ENCODE data around the gene NFKBIA.

NFKBIA gene

DNA sequence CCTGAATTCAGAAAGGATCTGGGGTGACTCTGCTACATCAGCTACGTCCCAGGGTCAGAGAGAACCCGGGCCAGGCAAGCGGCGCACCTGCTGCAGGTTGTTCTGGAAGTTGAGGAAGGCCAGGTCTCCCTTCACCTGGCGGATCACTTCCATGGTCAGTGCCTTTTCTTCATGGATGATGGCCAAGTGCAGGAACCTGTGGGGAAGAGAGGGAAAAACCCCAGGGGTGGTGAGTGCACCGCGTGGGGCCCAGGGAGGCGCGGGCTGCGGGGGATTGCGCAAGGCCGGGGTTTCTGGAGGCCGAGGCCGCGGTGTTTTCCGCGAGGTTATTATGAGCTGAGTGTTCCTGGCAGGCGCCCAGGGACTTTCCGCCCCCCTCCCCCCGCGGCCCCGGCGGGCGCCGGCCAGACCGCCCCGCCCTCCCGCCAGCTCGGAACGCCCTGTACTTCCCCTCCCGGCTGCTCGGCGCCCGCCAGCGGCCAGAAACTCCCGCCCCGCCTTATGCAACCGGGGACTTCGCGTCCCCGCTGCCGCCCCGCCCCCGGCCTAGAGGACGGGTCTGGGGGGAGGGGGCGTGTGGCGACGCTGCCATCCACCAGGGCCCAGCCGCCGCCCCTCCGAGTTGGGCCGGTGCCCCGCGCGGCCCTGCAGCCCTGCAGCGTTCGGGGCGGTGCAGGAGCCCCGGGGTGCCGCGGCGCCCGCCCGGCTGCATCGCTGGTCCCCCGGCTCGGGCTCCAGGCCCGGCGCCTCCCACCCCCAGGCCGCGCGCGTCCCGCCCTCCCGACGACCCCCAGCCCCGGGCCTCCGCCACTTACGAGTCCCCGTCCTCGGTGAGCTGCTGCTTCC lies 723 bp downstream of the NFKBIA start:
- Histone ChIP-seq H3K27me3 (ENCODE audit: control insufficient read depth, low read length) (no peaks in the 10 kb centered on the region), H3K9me3 (ENCODE audit: control insufficient read depth, insufficient read depth, low read length) (no peaks in the 10 kb centered on the region), H4K20me1 (ENCODE audit: control insufficient read depth, insufficient read depth, low read depth, low read length) (peaks cover 20% of the 10 kb centered on the region), H3K4me3 (ENCODE audit: low read length) (peak overlapping the region; percentile 99), H3F3A (ENCODE audit: control insufficient read depth, insufficient read depth) (peaks cover 33% of the 10 kb centered on the region), H3K36me3 (ENCODE audit: control insufficient read depth, low read length) (peaks cover 48% of the 10 kb centered on the region), H3K4me2 (ENCODE audit: low read length) (peak overlapping the region; percentile 99), H3K27ac (ENCODE audit: low read depth, low read length) (peak overlapping the region; percentile 90), H3K79me2 (ENCODE audit: control insufficient read depth, low read length) (peaks cover 31% of the 10 kb centered on the region), H3K9me2 (replicated peaks; ENCODE audit: control insufficient read depth, low read length) (no peaks in the 10 kb centered on the region), H3K4me1 (ENCODE audit: control insufficient read depth, low read length) (peaks cover 59% of the 10 kb centered on the region)
- TF ChIP-seq, protein P1, sequence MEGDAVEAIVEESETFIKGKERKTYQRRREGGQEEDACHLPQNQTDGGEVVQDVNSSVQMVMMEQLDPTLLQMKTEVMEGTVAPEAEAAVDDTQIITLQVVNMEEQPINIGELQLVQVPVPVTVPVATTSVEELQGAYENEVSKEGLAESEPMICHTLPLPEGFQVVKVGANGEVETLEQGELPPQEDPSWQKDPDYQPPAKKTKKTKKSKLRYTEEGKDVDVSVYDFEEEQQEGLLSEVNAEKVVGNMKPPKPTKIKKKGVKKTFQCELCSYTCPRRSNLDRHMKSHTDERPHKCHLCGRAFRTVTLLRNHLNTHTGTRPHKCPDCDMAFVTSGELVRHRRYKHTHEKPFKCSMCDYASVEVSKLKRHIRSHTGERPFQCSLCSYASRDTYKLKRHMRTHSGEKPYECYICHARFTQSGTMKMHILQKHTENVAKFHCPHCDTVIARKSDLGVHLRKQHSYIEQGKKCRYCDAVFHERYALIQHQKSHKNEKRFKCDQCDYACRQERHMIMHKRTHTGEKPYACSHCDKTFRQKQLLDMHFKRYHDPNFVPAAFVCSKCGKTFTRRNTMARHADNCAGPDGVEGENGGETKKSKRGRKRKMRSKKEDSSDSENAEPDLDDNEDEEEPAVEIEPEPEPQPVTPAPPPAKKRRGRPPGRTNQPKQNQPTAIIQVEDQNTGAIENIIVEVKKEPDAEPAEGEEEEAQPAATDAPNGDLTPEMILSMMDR (IDR thresholded peaks at IDR 0.05; ENCODE audit: low read depth, low read length, poor library complexity, severe bottlenecking), result no peak
- no peak for TF ChIP-seq EZH2phosphoT487 (IDR thresholded peaks at IDR 0.05; ENCODE audit: borderline replicate concordance, low read length)

GRCh38 chr14:35403114-35403602 lies 1.4 kb downstream of the NFKBIA start:
- H3K4me2 ChIP-seq (ENCODE audit: low read length), result peak overlapping the region; percentile 99
- peaks cover 20% of the 10 kb centered on the region for H4K20me1 ChIP-seq (ENCODE audit: control insufficient read depth, insufficient read depth, low read depth, low read length)
- peaks cover 35% of the 10 kb centered on the region for H3F3A ChIP-seq (ENCODE audit: control insufficient read depth, insufficient read depth)
- peak overlapping the region; percentile 76 for H3K27ac ChIP-seq (ENCODE audit: low read depth, low read length)
- TF ChIP-seq, protein P1 (IDR thresholded peaks at IDR 0.05; ENCODE audit: low read depth, low read length, poor library complexity, severe bottlenecking), result no peak
- TF ChIP-seq EZH2phosphoT487 (IDR thresholded peaks at IDR 0.05; ENCODE audit: borderline replicate concordance, low read length), result no peak
- no peaks in the 10 kb centered on the region for H3K9me3 ChIP-seq (ENCODE audit: control insufficient read depth, insufficient read depth, low read length)
- peaks cover 66% of the 10 kb centered on the region for H3K4me1 ChIP-seq (ENCODE audit: control insufficient read depth, low read length)
- no peaks in the 10 kb centered on the region for H3K9me2 ChIP-seq (replicated peaks; ENCODE audit: control insufficient read depth, low read length)
- H3K27me3 ChIP-seq (ENCODE audit: control insufficient read depth, low read length), result no peaks in the 10 kb centered on the region
- peaks cover 48% of the 10 kb centered on the region for H3K36me3 ChIP-seq (ENCODE audit: control insufficient read depth, low read length)
- H3K4me3 ChIP-seq (ENCODE audit: low read length), result peak overlapping the region; percentile 99
- H3K79me2 ChIP-seq (ENCODE audit: control insufficient read depth, low read length), result peaks cover 31% of the 10 kb centered on the region

GRCh38 chr14:35402323-35403113 lies 2.0 kb downstream of the NFKBIA start:
- peaks cover 68% of the 10 kb centered on the region for H3K4me1 ChIP-seq (ENCODE audit: control insufficient read depth, low read length)

More at GRCh38 chr14:35402323-35403113, 2.0 kb downstream of the NFKBIA start:
- Histone ChIP-seq H3K9me2 (replicated peaks; ENCODE audit: control insufficient read depth, low read length) (no peaks in the 10 kb centered on the region), H3K4me3 (ENCODE audit: low read length) (peak overlapping the region; percentile 99), H3K36me3 (ENCODE audit: control insufficient read depth, low read length) (peaks cover 48% of the 10 kb centered on the region), H3K27me3 (ENCODE audit: control insufficient read depth, low read length) (no peaks in the 10 kb centered on the region), H3K27ac (ENCODE audit: low read depth, low read length) (peak overlapping the region; percentile 76; the same call in 1 of the 2 replicates), H3K79me2 (ENCODE audit: control insufficient read depth, low read length) (peaks cover 31% of the 10 kb centered on the region), H3K9me3 (ENCODE audit: control insufficient read depth, insufficient read depth, low read length) (no peaks in the 10 kb centered on the region), H3F3A (ENCODE audit: control insufficient read depth, insufficient read depth) (peaks cover 37% of the 10 kb centered on the region), H4K20me1 (ENCODE audit: control insufficient read depth, insufficient read depth, low read depth, low read length) (peaks cover 20% of the 10 kb centered on the region), H3K4me2 (ENCODE audit: low read length) (peak overlapping the region; percentile 99)
- TF ChIP-seq, protein P1 (IDR thresholded peaks at IDR 0.05; ENCODE audit: low read depth, low read length, poor library complexity, severe bottlenecking), result no peak
- TF ChIP-seq EZH2phosphoT487 (IDR thresholded peaks at IDR 0.05; ENCODE audit: borderline replicate concordance, low read length), result no peak
